GM18951 (cell line): Measurements from ENCODE around the gene CAMKK1.

ENCODE experiments used
- POLR2A ChIP-seq: IDR thresholded peaks from 4 replicates; pipeline ENCODE4 v1.6.1; 2011; ENCODE audit warnings: mild to moderate bottlenecking; ENCODE audit not compliant: insufficient read length, insufficient read depth; ENCODE audit errors: extremely low read depth
- in situ Hi-C: fragments of 300-500 bp; cut with MboI; formaldehyde crosslinking; loops from one replicate; pipeline ENCODE4 v1.12.0; 2022; ENCODE audit warnings: low sequenced_read_pairs, mixed read lengths, inconsistent platforms; ENCODE audit not compliant: unreplicated experiment

Gene CAMKK1

GRCh38 chr17:3900646-3901045 lies 7.8 kb upstream of the CAMKK1 start:
- TF ChIP-seq POLR2A = no peak
- in situ Hi-C loops = no loop called here

- no peak for TF ChIP-seq POLR2A
- in situ Hi-C loops = no loop called here
Measured at GRCh38 chr17:3897731-3898130, 4.9 kb upstream of the CAMKK1 start.

GRCh38 chr17:3896968-3897235 lies 4.0 kb upstream of the CAMKK1 start:
- in situ Hi-C loops = no loop called here
- no peak for TF ChIP-seq POLR2A

- no peak for TF ChIP-seq POLR2A
- in situ Hi-C loops = no loop called here
Measured at GRCh38 chr17:3896108-3896967, 3.5 kb upstream of the CAMKK1 start.

- TF ChIP-seq POLR2A = no peak
- in situ Hi-C loops = no loop called here
Measured at GRCh38 chr17:3895354-3895753, 2.5 kb upstream of the CAMKK1 start.

GRCh38 chr17:3894911-3895343 lies 2.1 kb upstream of the CAMKK1 start:
- TF ChIP-seq POLR2A = no peak
- in situ Hi-C loops = no loop called here

GRCh38 chr17:3894188-3894587 lies 1.3 kb upstream of the CAMKK1 start:
- no peak for TF ChIP-seq POLR2A
- in situ Hi-C loops = no loop called here

GRCh38 chr17:3893720-3894116 lies 865 bp upstream of the CAMKK1 start:
- in situ Hi-C loops = no loop called here
- no peak for TF ChIP-seq POLR2A

- in situ Hi-C loops = no loop called here
Measured at GRCh38 chr17:3892095-3892998, 506 bp downstream of the CAMKK1 start.

GRCh38 chr17:3891626-3892094 lies 1.2 kb downstream of the CAMKK1 start:
- in situ Hi-C loops = no loop called here
- TF ChIP-seq POLR2A = no peak

More at GRCh38 chr17:3892095-3892998, 506 bp downstream of the CAMKK1 start:
- no peak for TF ChIP-seq POLR2A

- no peak for TF ChIP-seq POLR2A
- in situ Hi-C loops = no loop called here
Measured at GRCh38 chr17:3890878-3891219, 2.0 kb downstream of the CAMKK1 start.

- in situ Hi-C loops = no loop called here
Measured at GRCh38 chr17:3890082-3890877, 2.6 kb downstream of the CAMKK1 start.

GRCh38 chr17:3889325-3890012 lies 3.4 kb downstream of the CAMKK1 start:
- TF ChIP-seq POLR2A = no peak
- in situ Hi-C loops = no loop called here

More at GRCh38 chr17:3890082-3890877, 2.6 kb downstream of the CAMKK1 start:
- no peak for TF ChIP-seq POLR2A
